CD8-positive, alpha-beta memory T cell (primary cell): ENCODE measurements around the gene ARMC5. TPM values are rescaled to one million over a fixed set of nuclear protein-coding genes. Genes with fewer than 3 reads are reported as not detected.
"Not testable (repeated sequence)": the region's sequence is repeated elsewhere in the genome, so short reads cannot be mapped to it uniquely, and the experiment has no call there.

ENCODE experiments used
- CTCF ChIA-PET: fragments of 350-600 bp; sonication (Branson Sonifier 250); formaldehyde crosslinking; loops from one replicate; lab custom pipeline; 2021; ENCODE audit warnings: antibody characterized with exemption; lab: Charles Lee
- POLR2A ChIA-PET: fragments of 350-600 bp; sonication (Branson Sonifier 250); formaldehyde crosslinking; loops from one replicate; lab custom pipeline; 2021; ENCODE audit warnings: antibody characterized with exemption; lab: Charles Lee
- DNase-seq, 5 donors: peaks; one replicate each; pipeline versions ENCODE4 v3.0.0 to v3.0.0-alpha.2; 2020 to 2022; ENCODE audit warnings: mixed read lengths in 1 of 5
- H3K27ac ChIP-seq: one replicate; pipeline ENCODE4 v1.7.0; 2013; ENCODE audit warnings: low read depth, mild to moderate bottlenecking, low read length, moderate library complexity
- H3K27me3 ChIP-seq: 2 replicates; pipeline ENCODE4 v1.7.0; 2013; ENCODE audit warnings: low read length, mild to moderate bottlenecking; ENCODE audit not compliant: insufficient read depth, poor library complexity, severe bottlenecking
- H3K36me3 ChIP-seq: 2 replicates; pipeline ENCODE4 v1.7.0; 2013; ENCODE audit warnings: mild to moderate bottlenecking, low read length, moderate library complexity; ENCODE audit not compliant: insufficient read depth
- H3K4me1 ChIP-seq: 2 replicates; pipeline ENCODE4 v1.7.0; 2013; ENCODE audit warnings: mild to moderate bottlenecking, low read length, moderate library complexity; ENCODE audit not compliant: insufficient read depth
- H3K4me3 ChIP-seq: 2 replicates; pipeline ENCODE4 v1.7.0; 2013; ENCODE audit warnings: mild to moderate bottlenecking, low read length
- H3K9me3 ChIP-seq: 2 replicates; pipeline ENCODE4 v1.7.0; 2013; ENCODE audit warnings: mild to moderate bottlenecking, low read length
- H3K27ac Mint-ChIP-seq, 8 donors: one replicate each; pipeline ENCODE4 v1.8.0; 2020 to 2021; ENCODE audit warnings: mixed read lengths in 8 of 8, mild to moderate bottlenecking in 6 of 8, inconsistent platforms in 3 of 8, moderate library complexity in 3 of 8
- H3K27me3 Mint-ChIP-seq, 2 donors: one replicate each; pipeline ENCODE4 v1.8.0; 2020 to 2021; ENCODE audit warnings: mixed read lengths in 2 of 2, mild to moderate bottlenecking in 1 of 2, moderate library complexity in 1 of 2
- H3K36me3 Mint-ChIP-seq, 3 donors: one replicate each; pipeline ENCODE4 v1.8.0; 2020 to 2021; ENCODE audit warnings: mixed read lengths in 3 of 3, inconsistent platforms in 1 of 3, mild to moderate bottlenecking in 1 of 3
- H3K4me1 Mint-ChIP-seq, 3 donors: one replicate each; pipeline ENCODE4 v1.8.0; 2020 to 2021; ENCODE audit warnings: mixed read lengths in 3 of 3, inconsistent platforms in 1 of 3, mild to moderate bottlenecking in 1 of 3
- H3K4me3 Mint-ChIP-seq, 7 donors: one replicate each; pipeline ENCODE4 v1.8.0; 2020 to 2021; ENCODE audit warnings: mixed read lengths in 7 of 7, mild to moderate bottlenecking in 6 of 7, moderate library complexity in 4 of 7, inconsistent platforms in 2 of 7
- H3K9me3 Mint-ChIP-seq, 5 donors: one replicate each; pipeline ENCODE4 v1.8.0; 2020 to 2022; ENCODE audit warnings: mixed read lengths in 5 of 5, mild to moderate bottlenecking in 3 of 5, moderate library complexity in 2 of 5, inconsistent platforms in 1 of 5
- polyA plus RNA-seq: library from polyadenylated mRNA; unstranded; fragments of 300-500 nt; fragmentation: Illumina TruSeq; gene quantifications from one replicate; pipeline ENCODE4 v1.2.3, GENCODE V29; 2021
- total RNA-seq, 2 experiments: library from RNA; stranded (reverse); gene quantifications; one replicate each; pipeline ENCODE4 v1.2.3, GENCODE V29; 2021

ARMC5 gene
- total and polyA plus RNA-seq, 3 experiments from 2014 or later = 9.8 to 15.9 (median 14.3) TPM

GRCh38 chr16:31499928-31500327, 40.6 kb downstream of the ARMC5 start:
- no peak overlapping the region for H3K4me3 ChIP-seq
- H3K27me3 Mint-ChIP-seq = peaks cover 0 to 2% of the 10 kb centered on the region in 2 donors
- no peaks in the 10 kb centered on the region for H3K27me3 ChIP-seq
- no peaks in the 10 kb centered on the region for H3K9me3 ChIP-seq
- H3K9me3 Mint-ChIP-seq = no peaks in the 10 kb centered on the region
- H3K4me3 Mint-ChIP-seq = no peak overlapping the region
- peak in 1 of 5 donors; percentile 10 for DNase-seq
- peaks cover 5 to 11% (median 5%) of the 10 kb centered on the region in 3 donors for H3K4me1 Mint-ChIP-seq
- H3K36me3 Mint-ChIP-seq = peaks cover 0 to 59% (median 3%) of the 10 kb centered on the region in 3 donors
- H3K36me3 ChIP-seq = peaks cover 20% of the 10 kb centered on the region
- H3K27ac ChIP-seq = no peak overlapping the region
- CTCF ChIA-PET = no interaction called here
- H3K4me1 ChIP-seq = no peaks in the 10 kb centered on the region
- peak overlapping the region in 1 of 8 donors; percentile 81 for H3K27ac Mint-ChIP-seq
- POLR2A ChIA-PET = no interaction called here

DNA sequence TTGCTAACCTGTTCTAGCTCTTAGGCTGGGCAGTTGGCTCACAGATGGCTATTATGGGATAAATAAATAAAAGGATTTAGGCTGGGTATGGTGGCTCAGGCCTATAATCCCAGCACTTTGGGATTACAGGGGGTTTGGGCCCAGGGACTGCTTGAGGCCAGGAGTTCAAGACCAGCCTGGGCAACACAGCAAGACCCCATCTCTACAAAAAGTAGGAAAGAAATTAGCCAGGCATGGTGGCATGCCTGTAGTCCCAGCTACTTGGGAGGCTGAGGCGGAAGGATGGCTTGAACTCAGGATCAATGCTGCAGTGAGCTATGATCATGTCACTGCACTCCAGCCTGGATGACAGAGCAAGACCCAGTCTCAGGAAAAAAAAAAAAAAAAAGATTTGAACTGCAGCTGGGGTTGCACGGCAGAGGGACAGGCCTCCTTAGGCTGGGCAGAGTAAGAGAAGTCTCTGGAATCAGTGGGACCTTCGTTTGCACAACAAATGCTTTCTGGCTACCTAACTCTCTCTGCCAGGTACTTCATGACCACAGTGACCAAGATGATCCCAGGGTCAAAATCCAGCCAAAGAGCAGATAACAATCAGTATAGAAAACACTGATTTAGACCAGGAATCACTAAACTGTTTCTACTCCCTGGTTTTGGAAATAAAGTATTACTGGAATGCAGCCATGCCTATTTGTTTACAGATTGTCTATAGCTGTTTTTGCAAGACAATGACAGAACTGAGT, 42.1 kb downstream of the ARMC5 start:
- CTCF ChIA-PET = no interaction called here
- POLR2A ChIA-PET = no interaction called here
- H3K36me3 ChIP-seq = peaks cover 20% of the 10 kb centered on the region
- Mint-ChIP-seq H3K27ac (peak overlapping the region in 3 of 8 donors; percentile 32 to 57 (median 47)), H3K4me1 (peaks cover 12 to 26% (median 19%) of the 10 kb centered on the region in 3 donors), H3K36me3 (peaks cover 3 to 57% (median 4%) of the 10 kb centered on the region in 3 donors), H3K4me3 (peak overlapping the region in 1 of 7 donors; percentile 25), H3K27me3 (peaks cover 0 to 2% of the 10 kb centered on the region in 2 donors), H3K9me3 (no peaks in the 10 kb centered on the region)
- peaks cover 3% of the 10 kb centered on the region for H3K4me1 ChIP-seq
- no peaks in the 10 kb centered on the region for H3K27me3 ChIP-seq
- no peak overlapping the region for H3K27ac ChIP-seq
- peak in 1 of 5 donors; percentile 7 for DNase-seq
- no peaks in the 10 kb centered on the region for H3K9me3 ChIP-seq
- no peak overlapping the region for H3K4me3 ChIP-seq

DNA sequence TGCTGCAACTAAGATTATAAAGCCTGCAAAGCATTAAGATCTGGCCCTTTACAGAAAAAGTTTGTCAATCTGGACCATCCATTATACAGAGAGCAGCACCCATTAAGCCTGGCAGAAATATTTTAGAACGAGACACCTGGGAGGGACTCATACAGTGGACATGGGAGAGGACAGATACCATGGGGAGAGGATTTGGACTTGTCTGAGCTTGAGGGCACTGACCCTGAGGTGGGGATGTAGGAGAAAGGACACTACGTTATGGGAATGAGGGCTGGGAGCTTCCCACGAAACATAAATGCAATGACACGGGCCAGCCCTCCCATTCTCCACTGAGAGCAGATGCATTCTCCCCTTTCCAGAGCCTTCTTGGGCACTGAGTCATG, 42.7 kb downstream of the ARMC5 start:
- H3K9me3 ChIP-seq = no peaks in the 10 kb centered on the region
- H3K27me3 ChIP-seq = no peaks in the 10 kb centered on the region
- Mint-ChIP-seq H3K4me1 (peaks cover 13 to 32% (median 24%) of the 10 kb centered on the region in 3 donors), H3K27ac (peak overlapping the region in 3 of 8 donors; percentile 19 to 57 (median 24)), H3K36me3 (peaks cover 3 to 51% (median 4%) of the 10 kb centered on the region in 3 donors), H3K9me3 (no peaks in the 10 kb centered on the region), H3K4me3 (peak overlapping the region in 1 of 7 donors; percentile 25), H3K27me3 (peaks cover 0 to 2% of the 10 kb centered on the region in 2 donors)
- no peak overlapping the region for H3K4me3 ChIP-seq
- H3K4me1 ChIP-seq = peaks cover 9% of the 10 kb centered on the region
- no peak overlapping the region for H3K27ac ChIP-seq
- H3K36me3 ChIP-seq = peaks cover 20% of the 10 kb centered on the region
- POLR2A ChIA-PET = no interaction called here
- peak in 1 of 5 donors; percentile 14 for DNase-seq
- CTCF ChIA-PET = no interaction called here

DNA sequence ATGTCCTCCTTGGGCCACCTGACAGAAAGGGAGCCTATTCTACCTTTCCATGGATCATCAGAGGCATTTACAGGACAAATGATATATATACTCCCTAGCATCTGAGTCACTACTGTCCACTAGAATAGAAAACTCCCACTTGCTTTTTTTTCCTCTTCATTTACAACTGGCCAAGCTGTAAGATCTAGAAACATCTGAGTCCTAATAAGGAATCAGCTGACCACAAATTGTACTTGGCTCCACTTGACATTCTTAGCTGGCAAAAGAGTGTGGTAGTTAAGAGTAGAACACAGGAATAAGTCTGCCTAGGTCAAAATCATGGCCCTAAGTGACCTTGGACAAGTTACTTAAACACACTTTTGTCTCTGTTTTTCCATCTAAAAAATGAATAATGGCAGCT, 43.7 kb downstream of the ARMC5 start:
- Histone ChIP-seq H3K27me3 (no peaks in the 10 kb centered on the region), H3K36me3 (peaks cover 20% of the 10 kb centered on the region), H3K4me3 (no peak overlapping the region), H3K9me3 (no peaks in the 10 kb centered on the region), H3K4me1 (peaks cover 16% of the 10 kb centered on the region), H3K27ac (no peak overlapping the region)
- no peak for DNase-seq
- POLR2A ChIA-PET = no interaction called here
- Mint-ChIP-seq H3K4me3 (no peak overlapping the region), H3K36me3 (peaks cover 3 to 47% (median 4%) of the 10 kb centered on the region in 3 donors), H3K27ac (peak overlapping the region in 2 of 8 donors; percentile 10 to 26), H3K4me1 (peaks cover 21 to 40% (median 32%) of the 10 kb centered on the region in 3 donors), H3K9me3 (no peaks in the 10 kb centered on the region), H3K27me3 (peaks cover 0 to 2% of the 10 kb centered on the region in 2 donors)
- CTCF ChIA-PET = interaction anchor here (0.9 kb wide), 1 partner anchor 16 kb away, joined by 3 read pairs; no protein-coding TSS in a partner anchor

GRCh38 chr16:31503555-31503954, 44.3 kb downstream of the ARMC5 start:
- H3K4me3 Mint-ChIP-seq, H3K27ac ChIP-seq, H3K27me3 ChIP-seq, H3K9me3 Mint-ChIP-seq, H3K4me3 ChIP-seq, POLR2A ChIA-PET, H3K9me3 ChIP-seq, H3K27me3 Mint-ChIP-seq: not testable (repeated sequence)
- Mint-ChIP-seq H3K36me3 (peaks cover 2 to 46% (median 4%) of the 10 kb centered on the region in 3 donors), H3K4me1 (peaks cover 24 to 45% (median 35%) of the 10 kb centered on the region in 3 donors), H3K27ac (peak overlapping the region in 2 of 8 donors; percentile 50 to 51)
- H3K4me1 ChIP-seq = peaks cover 16% of the 10 kb centered on the region
- peak in 1 of 5 donors; percentile 19 for DNase-seq
- H3K36me3 ChIP-seq = peaks cover 15% of the 10 kb centered on the region
- CTCF ChIA-PET = interaction anchor here (0.9 kb wide), 1 partner anchor 16 kb away, joined by 3 read pairs; no protein-coding TSS in a partner anchor

DNA sequence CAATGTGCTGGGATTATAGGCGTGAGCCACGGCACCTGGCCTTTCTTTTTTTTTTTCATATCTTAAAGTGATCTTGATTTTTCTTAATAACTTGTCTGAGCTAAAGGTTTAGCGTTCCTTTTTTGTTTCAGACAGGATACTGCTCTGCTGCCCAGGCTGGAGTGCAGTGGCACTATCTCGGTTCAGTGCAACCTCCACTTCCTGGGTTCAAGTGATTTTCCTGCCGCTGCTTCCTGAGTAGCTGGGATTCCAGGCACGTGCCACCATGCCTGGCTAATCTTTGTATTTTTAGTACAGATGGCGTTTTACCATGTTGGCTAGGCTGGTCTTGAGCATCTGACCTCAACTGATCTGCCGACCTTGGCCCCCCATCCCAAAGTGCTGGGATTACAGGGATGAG, 44.9 kb downstream of the ARMC5 start:
- Mint-ChIP-seq H3K27ac (peak overlapping the region in 2 of 8 donors; percentile 42 to 65), H3K4me3 (no peak overlapping the region), H3K27me3 (peaks cover 0 to 2% of the 10 kb centered on the region in 2 donors), H3K4me1 (peaks cover 28 to 51% (median 41%) of the 10 kb centered on the region in 3 donors), H3K36me3 (peaks cover 0 to 43% (median 4%) of the 10 kb centered on the region in 3 donors), H3K9me3 (no peaks in the 10 kb centered on the region)
- no peaks in the 10 kb centered on the region for H3K9me3 ChIP-seq
- H3K36me3 ChIP-seq = peaks cover 9% of the 10 kb centered on the region
- POLR2A ChIA-PET = no interaction called here
- no peaks in the 10 kb centered on the region for H3K27me3 ChIP-seq
- CTCF ChIA-PET = no interaction called here
- H3K4me1 ChIP-seq = peaks cover 21% of the 10 kb centered on the region
- H3K27ac ChIP-seq = no peak overlapping the region
- no peak for DNase-seq
- H3K4me3 ChIP-seq = no peak overlapping the region

GRCh38 chr16:31505483-31505882, 46.2 kb downstream of the ARMC5 start:
- peaks cover 0 to 32% (median 4%) of the 10 kb centered on the region in 3 donors for H3K36me3 Mint-ChIP-seq
- peaks cover 0 to 2% of the 10 kb centered on the region in 2 donors for H3K27me3 Mint-ChIP-seq
- H3K27ac Mint-ChIP-seq = peak overlapping the region in 7 of 8 donors; percentile 4 to 96 (median 58)
- Histone ChIP-seq H3K9me3 (no peaks in the 10 kb centered on the region), H3K27me3 (no peaks in the 10 kb centered on the region), H3K4me3 (no peak overlapping the region), H3K27ac (no peak overlapping the region), H3K4me1 (peaks cover 30% of the 10 kb centered on the region), H3K36me3 (peaks cover under 1% of the 10 kb centered on the region)
- peak overlapping the region in 1 of 7 donors; percentile 96 for H3K4me3 Mint-ChIP-seq
- peaks cover 35 to 62% (median 52%) of the 10 kb centered on the region in 3 donors for H3K4me1 Mint-ChIP-seq
- ChIA-PET CTCF (no interaction called here), POLR2A (no interaction called here)
- H3K9me3 Mint-ChIP-seq = no peaks in the 10 kb centered on the region
- no peak for DNase-seq

DNA sequence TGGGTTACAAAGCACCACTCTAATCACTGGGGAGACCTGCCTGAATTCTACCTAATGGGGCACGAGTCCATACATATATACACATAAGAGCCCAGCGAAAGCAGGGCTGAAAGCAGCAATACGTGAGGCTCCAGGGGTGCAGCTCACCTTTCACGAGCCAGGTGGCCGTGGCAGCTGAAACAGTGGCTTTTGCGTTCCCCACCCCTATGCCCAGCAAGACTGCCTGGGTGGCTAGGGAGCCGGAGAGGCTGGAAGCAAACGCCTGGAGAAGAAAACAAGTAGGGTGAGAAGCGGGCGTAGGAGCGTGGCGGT, 48.3 kb downstream of the ARMC5 start:
- H3K4me3 ChIP-seq = peak overlapping the region; percentile 61
- Mint-ChIP-seq H3K9me3 (no peaks in the 10 kb centered on the region), H3K27ac (peak overlapping the region; percentile 94 to 99 (median 96)), H3K4me3 (peak overlapping the region; percentile 88 to 97 (median 93)), H3K27me3 (no peaks in the 10 kb centered on the region), H3K4me1 (peaks cover 35 to 67% (median 54%) of the 10 kb centered on the region in 3 donors), H3K36me3 (peaks cover 0 to 30% (median 4%) of the 10 kb centered on the region in 3 donors)
- peaks cover 30% of the 10 kb centered on the region for H3K4me1 ChIP-seq
- H3K36me3 ChIP-seq = no peaks in the 10 kb centered on the region
- H3K27me3 ChIP-seq = no peaks in the 10 kb centered on the region
- CTCF ChIA-PET = interaction anchor here (1.2 to 1.6 kb wide), 4 partner anchors 31 to 362 kb away, joined by 3 to 6 read pairs (median 4); no protein-coding TSS in a partner anchor
- peak overlapping the region; percentile 91 for H3K27ac ChIP-seq
- no peaks in the 10 kb centered on the region for H3K9me3 ChIP-seq
- DNase-seq = no peak
- POLR2A ChIA-PET = interaction anchor here (1.2 to 2.2 kb wide), 5 partner anchors 20 to 366 kb away, joined by 4 to 15 read pairs (median 5); partner anchors contain the start of genes ARMC5 and ZNF267
